Thoracic aorta (tissue), 2 donors: ENCODE data around the gene SLX1B. TPM values are rescaled to one million over a fixed set of nuclear protein-coding genes. Genes with fewer than 3 reads are reported as not detected.
"Not testable (repeated sequence)": the region's sequence is repeated elsewhere in the genome, so short reads cannot be mapped to it uniquely, and the experiment has no call there.

Source experiments
- ATAC-seq: fragments of 150-250 bp; one replicate; pipeline ENCODE4 v1.8.0; 2017; ENCODE audit warnings: low read depth; ENCODE audit not compliant: insufficient number of reproducible peaks, low FRiP score
- DNase-seq: peaks from one replicate; pipeline ENCODE4 v3.0.0-alpha.2; 2020; ENCODE audit warnings: low spot score
- H3K27ac ChIP-seq, 2 donors: fragments of 200-600 bp; sonication (generic); 1 replicate in 1 of 2; 2 replicates in 1 of 2; pipeline ENCODE4 v1.5.1; 2016; ENCODE audit warnings: mild to moderate bottlenecking in 2 of 2, moderate library complexity in 2 of 2
- H3K27me3 ChIP-seq: fragments of 200-600 bp; sonication (generic); replicated peaks from 2 replicates; pipeline ENCODE4 v1.6.0; 2016; ENCODE audit warnings: mild to moderate bottlenecking; ENCODE audit not compliant: insufficient read depth
- H3K36me3 ChIP-seq: fragments of 200-600 bp; sonication (generic); one replicate; pipeline ENCODE4 v1.5.1; 2016
- H3K4me1 ChIP-seq, 2 donors: fragments of 200-600 bp; sonication (generic); 1 replicate in 1 of 2; 2 replicates in 1 of 2; pipeline versions ENCODE4 v1.5.1 to v1.6.0; 2016; ENCODE audit warnings: low read depth in 2 of 2, mild to moderate bottlenecking in 1 of 2; ENCODE audit not compliant: control insufficient read depth in 1 of 2
- H3K4me3 ChIP-seq: fragments of 200-600 bp; sonication (generic); 2 replicates; pipeline ENCODE4 v1.5.1; 2016; ENCODE audit warnings: mild to moderate bottlenecking
- H3K9me3 ChIP-seq: fragments of 200-600 bp; sonication (generic); 2 replicates; pipeline ENCODE4 v1.5.1; 2016
- total RNA-seq, 2 donors: library from RNA; depleted of rRNA; stranded (reverse); fragments of >200 nt; gene quantifications; one replicate each; pipeline versions ENCODE4 v1.1.0 to v1.2.3, GENCODE V29; 2016

The SLX1B gene
- total RNA-seq, result 10 to 100 TPM in 1 of 2 donors, 1 to 10 TPM in 1; 3.9 to 15.0 TPM

DNA sequence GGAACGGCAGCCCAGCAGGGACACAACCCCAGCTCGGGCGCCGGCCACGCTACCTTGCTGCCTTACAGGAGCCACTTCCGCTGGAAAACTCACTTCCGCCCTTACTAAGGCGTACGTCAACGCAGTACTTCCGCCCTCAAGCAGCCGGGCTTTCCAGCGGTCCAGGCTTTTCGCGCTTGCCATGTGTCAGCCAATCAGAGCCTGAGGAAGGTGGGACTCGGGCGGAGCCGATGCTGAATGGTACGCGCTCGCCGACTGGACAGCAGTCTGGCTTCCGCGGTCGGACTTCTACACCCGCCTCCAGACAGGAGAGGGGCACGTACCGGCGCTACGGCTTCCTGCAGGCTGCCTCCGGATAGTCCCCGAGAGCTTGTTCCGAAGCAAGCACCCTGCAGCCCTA is at the start of gene SLX1B, which contains the start of gene BOLA2:
Gene SLX1B, plus strand, starts transcription at position 265 of the 400 bp plus-strand sequence.
Gene BOLA2, minus strand, starts transcription at position 83 of the 400 bp plus-strand sequence. CDS start 98 bp downstream, outside the sequence.
- ATAC-seq, result peak; percentile 97
- not testable (repeated sequence) for H3K4me3 ChIP-seq, H3K4me1 ChIP-seq, DNase-seq, H3K9me3 ChIP-seq, H3K27me3 ChIP-seq, H3K27ac ChIP-seq, H3K36me3 ChIP-seq

DNA sequence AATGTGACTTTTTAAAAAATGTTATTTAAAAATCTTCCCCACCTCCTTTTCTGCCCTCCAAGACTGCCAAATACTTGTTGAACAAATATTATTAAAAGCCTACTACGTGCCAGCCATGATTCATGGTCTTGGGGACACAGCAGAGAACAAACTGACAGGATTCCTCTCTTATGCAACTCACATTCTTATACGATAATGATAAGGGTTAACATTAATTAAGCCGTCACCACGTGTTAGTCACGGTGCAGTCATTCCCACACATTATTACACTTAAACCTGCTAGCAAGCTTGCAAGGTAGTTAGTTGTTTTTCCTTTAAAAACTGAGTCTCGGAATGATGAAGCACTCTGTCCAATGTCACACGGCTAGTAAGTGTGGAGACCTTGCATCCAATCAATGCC is 49.1 kb upstream of the SLX1B start:
- not testable (repeated sequence) for H3K9me3 ChIP-seq, H3K4me1 ChIP-seq, H3K36me3 ChIP-seq, H3K27me3 ChIP-seq, H3K4me3 ChIP-seq, ATAC-seq, DNase-seq
- H3K27ac ChIP-seq, result peak overlapping the region in 1 of 2 donors; percentile 21

DNA sequence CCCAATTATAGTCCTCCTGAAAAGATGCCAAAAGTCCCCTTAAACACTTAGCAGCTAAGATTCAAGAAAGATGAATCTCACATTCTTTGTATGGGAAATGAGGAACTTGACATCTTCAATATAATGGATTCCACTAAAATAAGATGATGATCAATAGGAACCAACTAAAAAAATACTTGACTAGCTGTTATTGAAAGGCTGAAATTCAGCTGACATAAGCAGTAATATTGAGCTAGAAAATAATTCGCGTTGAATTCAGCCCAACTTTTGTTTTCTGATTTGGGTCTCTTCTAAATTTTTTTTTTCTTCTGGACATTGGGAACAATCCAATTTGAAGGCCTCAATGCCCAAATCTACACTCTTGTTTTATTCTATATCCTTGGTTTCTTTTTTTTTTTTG is 30.7 kb upstream of the SLX1B start:
- DNase-seq, H3K9me3 ChIP-seq, H3K27ac ChIP-seq, H3K4me1 ChIP-seq, H3K36me3 ChIP-seq, ATAC-seq, H3K27me3 ChIP-seq, H3K4me3 ChIP-seq: not testable (repeated sequence)

DNA sequence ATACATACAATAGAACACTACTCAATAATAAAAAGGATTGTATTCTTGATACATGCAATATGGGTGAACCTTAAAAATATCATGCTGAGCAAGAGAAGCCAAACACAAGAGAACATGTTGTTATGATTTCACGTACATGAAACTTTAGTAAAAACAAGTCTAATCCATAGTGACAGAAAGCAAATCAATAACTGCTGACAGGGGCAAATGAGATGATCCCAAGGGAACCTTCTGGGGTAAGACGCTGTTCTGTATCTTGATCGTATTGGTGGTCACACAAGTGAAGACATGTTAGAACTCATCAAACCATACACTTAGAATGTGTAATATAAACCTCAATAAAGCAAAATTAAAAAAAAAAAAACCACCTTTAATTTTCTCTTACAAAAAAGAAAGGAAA is 28.9 kb upstream of the SLX1B start:
- H3K36me3 ChIP-seq, ATAC-seq, H3K27me3 ChIP-seq, H3K4me3 ChIP-seq, H3K4me1 ChIP-seq, H3K27ac ChIP-seq, DNase-seq, H3K9me3 ChIP-seq: not testable (repeated sequence)

DNA sequence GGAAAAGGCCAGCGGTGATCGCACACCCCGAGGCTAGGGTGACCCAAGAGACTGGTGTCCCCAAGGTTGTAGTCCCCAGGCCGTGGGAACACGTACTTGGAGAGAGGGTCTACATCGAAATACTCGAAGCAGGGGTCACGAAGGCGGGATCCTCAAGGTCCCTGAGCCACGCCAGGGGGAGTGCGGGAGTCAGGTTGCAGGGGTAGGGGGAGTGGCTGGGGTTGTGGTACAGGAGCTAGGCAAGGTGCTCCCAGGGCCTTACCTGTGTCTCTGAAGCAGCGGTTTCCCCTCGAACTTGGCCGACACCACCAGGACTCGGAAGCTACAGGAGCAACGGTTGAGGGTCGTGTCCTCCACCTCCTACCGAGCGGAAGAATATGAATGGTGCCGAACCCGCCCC is 579 bp upstream of the SLX1B start:
- not testable (repeated sequence) for H3K27ac ChIP-seq, H3K4me1 ChIP-seq, H3K9me3 ChIP-seq, H3K4me3 ChIP-seq, DNase-seq, H3K27me3 ChIP-seq, H3K36me3 ChIP-seq
- peak; percentile 14 for ATAC-seq

DNA sequence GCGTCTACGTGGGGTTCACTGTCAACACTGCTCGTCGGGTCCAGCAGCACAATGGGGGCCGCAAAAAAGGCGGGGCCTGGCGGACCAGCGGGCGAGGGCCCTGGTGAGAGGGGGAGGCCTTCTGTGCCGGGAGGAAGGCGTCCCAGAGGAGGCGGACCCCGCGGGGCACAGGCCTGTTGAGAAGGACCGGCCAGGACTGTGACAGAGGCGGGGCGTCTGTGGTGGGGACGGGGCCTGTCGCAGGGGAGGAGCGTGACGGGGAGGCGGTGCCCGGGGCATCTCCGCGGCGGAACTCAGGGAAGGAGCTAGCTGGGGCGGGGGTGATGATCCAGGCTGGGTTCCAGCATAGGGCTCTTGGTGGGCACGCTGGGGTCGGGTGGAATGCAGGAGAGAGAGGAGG is 495 bp downstream of the SLX1B start:
- H3K4me1 ChIP-seq, result not testable (repeated sequence)

DNA sequence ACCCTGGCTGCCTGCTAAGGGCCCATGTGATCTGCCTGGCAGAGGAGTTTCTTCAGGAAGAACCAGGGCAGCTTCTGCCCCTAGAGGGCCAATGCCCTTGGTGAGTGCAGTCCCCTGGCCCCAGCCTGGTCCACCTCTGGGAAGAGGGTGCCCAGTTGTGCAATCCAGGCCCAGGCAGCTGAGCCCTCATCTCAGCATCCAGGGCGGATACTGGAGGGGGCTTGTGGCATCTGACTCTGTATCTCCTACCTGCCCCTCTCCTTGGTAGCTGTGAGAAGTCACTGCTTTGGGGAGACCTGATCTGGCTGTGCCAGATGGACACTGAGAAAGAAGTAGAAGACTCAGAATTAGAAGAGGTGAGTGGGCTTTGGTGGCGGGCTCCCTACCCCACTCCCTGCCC is 3.3 kb downstream of the SLX1B start:
- H3K27me3 ChIP-seq, DNase-seq, H3K27ac ChIP-seq, H3K4me3 ChIP-seq, H3K4me1 ChIP-seq, ATAC-seq, H3K9me3 ChIP-seq, H3K36me3 ChIP-seq: not testable (repeated sequence)

More for the DNA sequence above, 495 bp downstream of the SLX1B start:
- peak; percentile 47 for ATAC-seq
- H3K27me3 ChIP-seq, H3K36me3 ChIP-seq, H3K4me3 ChIP-seq, H3K9me3 ChIP-seq, DNase-seq, H3K27ac ChIP-seq: not testable (repeated sequence)

DNA sequence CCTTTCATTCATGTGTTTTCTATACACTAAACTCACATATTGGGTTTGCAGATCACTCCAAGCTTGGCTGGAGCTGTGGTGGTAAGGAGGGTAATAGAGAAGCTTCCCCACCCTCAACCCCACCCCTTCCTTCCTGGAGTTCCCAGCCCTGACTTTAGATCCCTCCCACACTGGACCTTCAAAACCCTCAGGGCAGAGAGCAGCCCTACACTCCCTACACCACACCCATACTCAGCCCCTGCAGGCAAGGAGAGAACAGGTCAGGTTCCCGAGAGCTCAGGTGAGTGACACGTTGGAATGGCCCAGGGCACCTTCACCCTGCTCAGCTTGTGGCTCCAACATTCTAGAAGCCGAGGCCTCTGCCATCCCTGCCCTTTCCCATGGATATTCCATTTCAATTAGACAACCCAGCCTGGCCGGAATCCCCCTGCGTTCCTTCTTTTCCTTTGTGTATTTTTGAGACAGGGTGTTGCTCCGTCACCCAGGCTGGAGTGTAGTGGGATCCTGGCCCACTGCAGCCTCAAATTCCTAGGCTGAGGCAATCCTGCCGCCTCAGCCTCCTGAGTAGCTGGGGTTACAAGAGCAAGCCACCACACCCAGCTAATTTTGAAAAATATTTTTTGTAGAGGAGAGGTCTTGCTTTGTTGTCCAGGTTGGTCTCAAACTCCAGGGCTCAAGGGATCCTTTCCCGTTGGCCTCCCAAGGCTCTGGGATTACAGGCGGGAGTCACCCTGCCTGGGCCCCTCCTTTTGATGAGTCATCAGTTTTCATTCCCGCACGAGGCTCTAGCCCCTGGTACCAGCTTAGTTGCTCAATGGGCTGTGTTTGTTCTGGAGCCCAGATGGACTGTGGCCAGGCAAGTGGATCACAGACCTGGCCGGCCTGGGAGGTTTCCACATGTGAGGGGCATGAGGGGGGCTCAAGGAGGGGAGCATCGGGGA is 5.6 kb downstream of the SLX1B start, which contains the start of gene SULT1A4:
Gene SULT1A4, plus strand, starts transcription at position 208 of the 941 bp plus-strand sequence. CDS start 1,473 bp downstream, outside the sequence.
- not testable (repeated sequence) for H3K4me1 ChIP-seq, ATAC-seq

DNA sequence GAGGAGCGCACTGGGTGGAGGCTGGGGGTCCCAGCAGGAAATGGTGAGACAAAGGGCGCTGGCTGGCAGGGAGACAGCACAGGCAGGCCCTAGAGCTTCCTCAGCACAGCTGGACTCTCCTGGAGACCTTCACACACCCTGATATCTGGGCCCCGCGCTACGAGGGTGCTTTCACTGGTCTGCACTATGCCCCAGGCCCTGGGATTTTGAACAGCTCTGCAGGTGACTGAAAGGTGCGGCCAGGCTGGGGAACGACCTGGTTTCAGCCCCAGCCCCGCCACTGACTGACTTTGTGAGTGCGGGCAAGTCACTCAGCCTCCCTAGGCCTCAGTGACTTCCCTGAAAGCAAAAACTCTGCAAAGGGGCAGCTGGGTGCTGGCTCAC is 6.3 kb downstream of the SLX1B start:
- not testable (repeated sequence) for H3K4me1 ChIP-seq, H3K9me3 ChIP-seq, H3K36me3 ChIP-seq, H3K4me3 ChIP-seq, DNase-seq, H3K27me3 ChIP-seq, ATAC-seq, H3K27ac ChIP-seq

More for the DNA sequence above, 5.6 kb downstream of the SLX1B start, which contains the start of gene SULT1A4:
- H3K27me3 ChIP-seq, H3K36me3 ChIP-seq, H3K9me3 ChIP-seq, H3K27ac ChIP-seq, DNase-seq, H3K4me3 ChIP-seq: not testable (repeated sequence)

DNA sequence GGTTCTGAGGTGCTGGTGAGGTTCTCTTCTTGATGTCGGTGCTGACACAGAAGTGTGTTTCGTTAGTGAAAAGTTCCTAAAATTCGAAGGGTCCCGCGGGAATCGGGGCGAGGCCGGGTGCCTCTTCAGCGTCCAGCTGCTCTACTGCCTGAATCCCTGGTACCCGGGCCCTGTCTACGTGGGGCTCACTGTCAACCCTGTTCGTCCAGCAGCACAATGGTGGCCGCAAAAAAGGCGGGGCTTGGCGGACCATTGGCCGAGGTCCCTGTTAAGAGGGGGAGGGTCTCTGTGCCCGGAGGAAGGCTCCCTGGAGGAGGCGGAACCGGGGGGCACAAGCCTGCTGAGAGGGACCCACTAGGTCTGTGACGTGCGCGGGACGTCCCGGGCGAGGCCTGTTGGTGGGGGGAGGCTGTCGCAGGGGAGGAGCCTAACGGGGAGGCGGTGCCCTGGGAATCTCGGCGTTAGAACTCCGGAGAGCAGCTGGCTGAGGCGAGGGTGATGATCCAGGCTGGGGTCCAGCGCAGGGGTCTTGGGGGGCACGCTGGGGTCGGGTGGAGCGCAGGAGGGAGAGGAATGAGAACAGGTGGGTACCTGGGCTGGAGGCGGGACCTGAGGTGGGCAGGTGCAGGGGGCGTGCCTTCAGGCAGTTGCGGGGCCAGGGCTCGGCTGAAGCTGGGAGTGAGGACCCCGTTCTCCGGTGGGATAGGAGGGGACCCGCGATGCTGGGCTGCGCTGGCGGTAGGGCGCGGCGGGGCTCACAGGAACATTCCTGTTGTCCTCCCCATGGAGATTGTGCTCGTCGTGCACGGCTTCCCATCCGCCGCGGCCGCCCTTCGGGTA is 11.9 kb downstream of the SLX1B start:
- H3K27ac ChIP-seq, H3K36me3 ChIP-seq, H3K4me3 ChIP-seq, H3K27me3 ChIP-seq, H3K9me3 ChIP-seq, H3K4me1 ChIP-seq, DNase-seq: not testable (repeated sequence)
- peak; percentile 9 for ATAC-seq

DNA sequence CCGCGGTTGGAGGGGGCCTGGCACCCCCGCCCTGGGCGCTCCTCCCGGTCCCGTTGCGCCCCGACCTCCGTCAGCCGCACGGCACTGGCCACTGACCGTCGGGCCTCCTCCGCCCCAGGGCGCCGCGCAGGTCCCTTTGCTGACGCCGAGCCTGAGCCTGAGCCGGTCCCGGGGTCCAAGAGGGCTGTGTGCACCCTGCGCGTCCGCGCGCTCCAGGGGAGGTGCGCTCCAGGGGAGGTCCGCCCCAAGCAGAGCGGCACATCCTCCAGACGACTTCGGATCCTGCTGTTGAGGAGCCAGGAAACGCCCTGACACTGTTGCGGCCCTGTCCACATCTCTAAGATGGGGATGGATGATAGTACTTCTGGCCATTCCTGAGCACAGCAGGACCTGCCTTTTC is 12.6 kb downstream of the SLX1B start:
- H3K9me3 ChIP-seq, H3K4me3 ChIP-seq, H3K27ac ChIP-seq, DNase-seq, H3K36me3 ChIP-seq, ATAC-seq, H3K4me1 ChIP-seq, H3K27me3 ChIP-seq: not testable (repeated sequence)
